IMR-90 (cell line): ENCODE measurements around the gene CASKIN1. TPM values are rescaled to one million over a fixed set of nuclear protein-coding genes. Genes with fewer than 3 reads are reported as not detected.
A peak's percentile ranks its signal among the peaks of the same experiment; 100 is the strongest.

Experiments
- ATAC-seq: fragments of 200-7000 bp; cut with Tn5 transposase; 2 replicates; pipeline ENCODE4 v1.9.1; 2020; ENCODE audit warnings: low read depth, mild to moderate bottlenecking, moderate library complexity
- BruUV-seq: library from RNA; stranded (reverse); fragments of 400-500 nt; replicated peaks from 2 replicates; lab custom pipeline; 2021; lab: Mats Ljungman, UMichigan
- CTCF ChIA-PET: fragments of 300-600 bp; formaldehyde crosslinking; extraction: SDS; loops from one replicate; lab custom pipeline; 2021; ENCODE audit warnings: antibody characterized with exemption; lab: Yijun Ruan, JAX
- POLR2A ChIA-PET: fragments of 300-600 bp; sonication (Branson Sonifier 250); formaldehyde crosslinking; loops from one replicate; lab custom pipeline; 2022; ENCODE audit warnings: antibody characterized with exemption; ENCODE audit not compliant: unreplicated experiment; lab: Charles Lee
- DNase-seq: peaks from one replicate; pipeline ENCODE4 v3.0.0; 2013
- H2AFZ ChIP-seq: replicated peaks from 2 replicates; pipeline ENCODE3; 2013; ENCODE audit warnings: low read length, mild to moderate bottlenecking; ENCODE audit not compliant: poor library complexity
- H2AK5ac ChIP-seq: 2 replicates; pipeline ENCODE4 v1.6.1; 2013; ENCODE audit warnings: low read depth, low read length, inconsistent platforms
- H2AK9ac ChIP-seq: replicated peaks from 2 replicates; pipeline ENCODE3; 2013; ENCODE audit warnings: mild to moderate bottlenecking, low read depth, low read length, moderate library complexity; ENCODE audit not compliant: poor library complexity
- H2BK120ac ChIP-seq: 2 replicates; pipeline ENCODE4 v1.6.1; 2013; ENCODE audit warnings: low read depth, low read length, inconsistent platforms
- H2BK15ac ChIP-seq: 3 replicates; pipeline ENCODE4 v1.6.1; 2013; ENCODE audit warnings: low read depth, low read length, inconsistent platforms
- H2BK20ac ChIP-seq: 2 replicates; pipeline ENCODE4 v1.6.1; 2013; ENCODE audit warnings: low read depth, mild to moderate bottlenecking, inconsistent platforms, low read length, moderate library complexity
- H2BK5ac ChIP-seq: 2 replicates; pipeline ENCODE4 v1.6.1; 2013; ENCODE audit warnings: mild to moderate bottlenecking, low read depth, low read length, inconsistent platforms; ENCODE audit not compliant: poor library complexity, severe bottlenecking
- H3K14ac ChIP-seq: replicated peaks from 2 replicates; pipeline ENCODE4 v1.6.1; 2013; ENCODE audit warnings: low read depth, low read length, inconsistent platforms
- H3K18ac ChIP-seq: 2 replicates; pipeline ENCODE4 v1.6.1; 2013; ENCODE audit warnings: low read depth, low read length, control low read depth
- H3K23ac ChIP-seq: 2 replicates; pipeline ENCODE4 v1.6.1; 2013; ENCODE audit warnings: low read depth, low read length, inconsistent platforms
- H3K27ac ChIP-seq: 2 replicates; pipeline ENCODE4 v1.5.1; 2013; ENCODE audit warnings: mild to moderate bottlenecking, control low read depth, low read length; ENCODE audit not compliant: insufficient read depth
- H3K27me3 ChIP-seq: 2 replicates; pipeline ENCODE4 v1.6.1; 2013; ENCODE audit warnings: low read length; ENCODE audit not compliant: control insufficient read depth, insufficient read depth
- H3K36me3 ChIP-seq: 2 replicates; pipeline ENCODE4 v1.6.1; 2013; ENCODE audit warnings: low read length, mixed read lengths; ENCODE audit not compliant: control insufficient read depth, insufficient read depth
- H3K4ac ChIP-seq: 2 replicates; pipeline ENCODE4 v1.6.1; 2013; ENCODE audit warnings: low read depth, low read length, inconsistent platforms
- H3K4me1 ChIP-seq: 2 replicates; pipeline ENCODE4 v1.6.1; 2013; ENCODE audit warnings: low read length, mixed read lengths; ENCODE audit not compliant: control insufficient read depth, insufficient read depth
- H3K4me2 ChIP-seq: 2 replicates; pipeline ENCODE4 v1.6.1; 2013; ENCODE audit warnings: low read depth, mild to moderate bottlenecking, control low read depth, low read length, moderate library complexity
- H3K4me3 ChIP-seq: 2 replicates; pipeline ENCODE4 v1.5.1; 2013; ENCODE audit warnings: low read depth, mild to moderate bottlenecking, control low read depth, low read length, moderate library complexity; ENCODE audit not compliant: insufficient read depth
- H3K56ac ChIP-seq: 2 replicates; pipeline ENCODE4 v1.6.1; 2013; ENCODE audit warnings: low read length, inconsistent platforms; ENCODE audit not compliant: insufficient read depth; ENCODE audit errors: extremely low read depth
- H3K79me1 ChIP-seq, 2 experiments: 2 replicates each; pipeline ENCODE4 v1.6.1; 2013; ENCODE audit warnings: low read length in 2 of 2, inconsistent platforms in 1 of 2, low read depth in 1 of 2
- H3K9ac ChIP-seq: 2 replicates; pipeline ENCODE4 v1.6.1; 2013; ENCODE audit warnings: low read depth, low read length, control low read depth
- H3K9me1 ChIP-seq: 2 replicates; pipeline ENCODE4 v1.6.1; 2013; ENCODE audit warnings: low read length, inconsistent platforms; ENCODE audit not compliant: insufficient read depth
- H3K9me3 ChIP-seq: 2 replicates; pipeline ENCODE4 v1.6.1; 2013; ENCODE audit warnings: low read length; ENCODE audit not compliant: control insufficient read depth, insufficient read depth
- H4K20me1 ChIP-seq: 2 replicates; pipeline ENCODE4 v1.6.1; 2013; ENCODE audit warnings: low read length, inconsistent platforms; ENCODE audit not compliant: insufficient read depth
- H4K5ac ChIP-seq: 2 replicates; pipeline ENCODE4 v1.6.1; 2013; ENCODE audit warnings: mild to moderate bottlenecking, low read depth, low read length, control low read depth
- H4K8ac ChIP-seq, 2 experiments: 2 replicates each; pipeline ENCODE4 v1.6.1; 2013; ENCODE audit warnings: low read depth in 2 of 2, low read length in 2 of 2, control low read depth in 1 of 2, inconsistent platforms in 1 of 2
- H4K91ac ChIP-seq: 2 replicates; pipeline ENCODE4 v1.6.1; 2013; ENCODE audit warnings: low read depth, low read length, inconsistent platforms; ENCODE audit not compliant: insufficient read depth
- BHLHE40 ChIP-seq: fragments of 150-350 bp; IDR thresholded peaks from 2 replicates; pipeline ENCODE4 v1.6.1; 2016; ENCODE audit warnings: mild to moderate bottlenecking, low read depth, low read length
- CEBPB ChIP-seq: IDR thresholded peaks from 2 replicates; pipeline ENCODE4 v1.6.1; 2012; ENCODE audit warnings: low read depth, low read length, improper control_type of control experiment
- CHD1 ChIP-seq: IDR thresholded peaks from 2 replicates; pipeline ENCODE4 v1.6.1; 2012; ENCODE audit warnings: low read depth, low read length, improper control_type of control experiment
- CTCF ChIP-seq: conservative IDR thresholded peaks from 2 replicates; pipeline ENCODE4 v1.5.1; 2012; ENCODE audit warnings: mild to moderate bottlenecking, low read depth, low read length, improper control_type of control experiment
- ELK1 ChIP-seq: fragments of 150-350 bp; IDR thresholded peaks from 2 replicates; pipeline ENCODE4 v1.6.1; 2016; ENCODE audit warnings: low read depth, mild to moderate bottlenecking, low read length, moderate library complexity, borderline replicate concordance
- FOS ChIP-seq: fragments of 150-350 bp; IDR thresholded peaks from 2 replicates; pipeline ENCODE4 v1.6.1; 2016; ENCODE audit warnings: low read depth, low read length
- MAFK ChIP-seq: IDR thresholded peaks from 2 replicates; pipeline ENCODE4 v1.6.1; 2012; ENCODE audit warnings: low read depth, low read length, improper control_type of control experiment
- MAZ ChIP-seq: IDR thresholded peaks from 2 replicates; pipeline ENCODE4 v1.6.1; 2012; ENCODE audit warnings: low read depth, mild to moderate bottlenecking, low read length, improper control_type of control experiment, moderate library complexity, borderline replicate concordance
- MXI1 ChIP-seq: IDR thresholded peaks from 2 replicates; pipeline ENCODE4 v1.6.1; 2012; ENCODE audit warnings: low read depth, mild to moderate bottlenecking, low read length, moderate library complexity, borderline replicate concordance
- NFE2L2 ChIP-seq: fragments of 150-350 bp; IDR thresholded peaks from 2 replicates; pipeline ENCODE4 v1.6.1; 2016; ENCODE audit warnings: low read depth, mild to moderate bottlenecking, low read length
- POLR2A ChIP-seq: IDR thresholded peaks from 2 replicates; pipeline ENCODE4 v1.6.1; 2012; ENCODE audit warnings: mild to moderate bottlenecking, low read depth, low read length
- RAD21 ChIP-seq: IDR thresholded peaks from 2 replicates; pipeline ENCODE4 v1.6.1; 2012; ENCODE audit warnings: low read length, improper control_type of control experiment
- RCOR1 ChIP-seq: IDR thresholded peaks from 2 replicates; pipeline ENCODE4 v1.6.1; 2012; ENCODE audit warnings: mild to moderate bottlenecking, low read length, improper control_type of control experiment; ENCODE audit not compliant: insufficient replicate concordance
- RFX5 ChIP-seq: IDR thresholded peaks from 2 replicates; pipeline ENCODE4 v1.8.0; 2012; ENCODE audit warnings: low read depth, mild to moderate bottlenecking, low read length, moderate library complexity
- SMC3 ChIP-seq: fragments of 150-350 bp; IDR thresholded peaks from 2 replicates; pipeline ENCODE4 v1.6.1; 2016; ENCODE audit warnings: low read depth, mild to moderate bottlenecking, antibody characterized with exemption, low read length, moderate library complexity
- USF2 ChIP-seq: fragments of 150-350 bp; IDR thresholded peaks from 2 replicates; pipeline ENCODE4 v1.6.1; 2017; ENCODE audit warnings: mild to moderate bottlenecking, antibody characterized with exemption, low read length, low read depth
- WGBS, 2 experiments: methylation state at CpG; one replicate each; pipeline versions ENCODE4 v1.1.5 to v1.1.7; 2013; ENCODE audit warnings: missing lambda C conversion rate in 2 of 2; ENCODE audit not compliant: insufficient read length in 1 of 2; ENCODE audit errors: extremely low coverage in 2 of 2; 5-methylcytosine and 5-hydroxymethylcytosine counted together
- dilution Hi-C: fragments of 300-500 bp; cut with HindIII; formaldehyde crosslinking; loops from one replicate; pipeline ENCODE4 v1.14.3; 2018; ENCODE audit warnings: low sequenced_read_pairs; ENCODE audit not compliant: unreplicated experiment
- in situ Hi-C: fragments of 300-500 bp; cut with MboI; formaldehyde crosslinking; loops from 3 replicates; pipeline ENCODE4 v1.14.3; 2019; ENCODE audit warnings: low sequenced_read_pairs, inconsistent platforms, mixed read lengths
- intact Hi-C: fragments of 100-400 bp; cut with micrococcal nuclease; formaldehyde crosslinking; loops from 2 replicates; pipeline ENCODE4 v1.10.0; 2022
- polyA plus RNA-seq, 3 experiments: library from polyadenylated mRNA; depleted of rRNA; stranded (reverse); fragments of >200 nt; gene quantifications; 2 replicates each; pipeline ENCODE4 v1.2.3, GENCODE V29; 2012; ENCODE audit warnings: low replicate concordance in 1 of 3
- total RNA-seq: library from RNA; depleted of rRNA; stranded (reverse); fragments of >200 nt; gene quantifications from 2 replicates; pipeline ENCODE4 v1.2.3, GENCODE V29; 2012

The CASKIN1 gene
- total and polyA plus RNA-seq, 2 of the 4 experiments (the other 2 are of a cell fraction) = 0.05 TPM; not detected in 1

- POLR2A ChIA-PET = no interaction called here
- peaks cover 25% of the 10 kb centered on the region for H3K36me3 ChIP-seq
- in situ Hi-C loops = no loop called here
These were observed 15.5 kb upstream of the CASKIN1 start for GRCh38 chr16:2211923-2212347.

More at GRCh38 chr16:2211923-2212347, 15.5 kb upstream of the CASKIN1 start:
- H4K91ac ChIP-seq = no peak overlapping the region
- H3K27ac ChIP-seq = no peak overlapping the region
- no peaks in the 10 kb centered on the region for H3K27me3 ChIP-seq
- ATAC-seq (no peak), DNase-seq (no peak)
- dilution Hi-C loops (no loop called here), intact Hi-C loops (no loop called here)
- H3K4me2 ChIP-seq = no peak overlapping the region
- H2BK15ac ChIP-seq = no peak overlapping the region
- H2BK120ac ChIP-seq = no peak overlapping the region
- no peak overlapping the region for H2BK5ac ChIP-seq
- no peak overlapping the region for H2AK5ac ChIP-seq
- H3K9me1 ChIP-seq = no peaks in the 10 kb centered on the region
- H3K9ac ChIP-seq = no peak overlapping the region
- H4K20me1 ChIP-seq = peaks cover 12% of the 10 kb centered on the region
- peak overlapping the region; percentile 51 for H2AFZ ChIP-seq
- no peak overlapping the region for H3K14ac ChIP-seq
- WGBS, 2 experiments = 84% methylated on average over 6 of the region's 11 CpGs; no CpG with 5 or more reads in 1 of the 2 experiments
- H3K9me3 ChIP-seq = no peaks in the 10 kb centered on the region
- H2BK20ac ChIP-seq = no peak overlapping the region
- H4K5ac ChIP-seq = no peak overlapping the region
- H3K4me1 ChIP-seq = peaks cover 7% of the 10 kb centered on the region
- no TSS peak for BruUV-seq
- no peak overlapping the region for H3K56ac ChIP-seq
- H3K23ac ChIP-seq = no peak overlapping the region
- H3K4me3 ChIP-seq = no peak overlapping the region
- no peak overlapping the region for H4K8ac ChIP-seq
- H3K79me1 ChIP-seq = peaks cover 18 to 39% of the 10 kb centered on the region in 2 experiments
- CTCF ChIA-PET = no interaction called here
- H3K18ac ChIP-seq = no peak overlapping the region
- H3K4ac ChIP-seq = no peak overlapping the region
- TF ChIP-seq NFE2L2 = no peak
- TF ChIP-seq MXI1 = no peak
- no peak for TF ChIP-seq MAFK
- no peak for TF ChIP-seq CHD1
- no peak for TF ChIP-seq POLR2A
- no peak for TF ChIP-seq RCOR1
- TF ChIP-seq MAZ = no peak
- no peak for TF ChIP-seq RFX5
- no peak for TF ChIP-seq ELK1
- TF ChIP-seq USF2 = no peak
- TF ChIP-seq CTCF = no peak
- TF ChIP-seq FOS = no peak
- no peak for TF ChIP-seq RAD21
- TF ChIP-seq BHLHE40 = no peak
- TF ChIP-seq CEBPB = no peak
- no peak for TF ChIP-seq SMC3
- H2AK9ac ChIP-seq = no peak overlapping the region
